IMR-90 (cell line): ENCODE results near the gene KAT14. TPM values are rescaled to one million over a fixed set of nuclear protein-coding genes. Genes with fewer than 3 reads are reported as not detected.

ENCODE experiments used
- ATAC-seq: fragments of 200-7000 bp; cut with Tn5 transposase; 2 replicates; pipeline ENCODE4 v1.9.1; 2020; ENCODE audit warnings: low read depth, mild to moderate bottlenecking, moderate library complexity
- BruUV-seq: library from RNA; stranded (reverse); fragments of 400-500 nt; replicated peaks from 2 replicates; lab custom pipeline; 2021; lab: Mats Ljungman, UMichigan
- CTCF ChIA-PET: fragments of 300-600 bp; formaldehyde crosslinking; extraction: SDS; loops from one replicate; lab custom pipeline; 2021; ENCODE audit warnings: antibody characterized with exemption; lab: Yijun Ruan, JAX
- POLR2A ChIA-PET: fragments of 300-600 bp; sonication (Branson Sonifier 250); formaldehyde crosslinking; loops from one replicate; lab custom pipeline; 2022; ENCODE audit warnings: antibody characterized with exemption; ENCODE audit not compliant: unreplicated experiment; lab: Charles Lee
- DNase-seq: peaks from one replicate; pipeline ENCODE4 v3.0.0; 2013
- H2AFZ ChIP-seq: replicated peaks from 2 replicates; pipeline ENCODE3; 2013; ENCODE audit warnings: low read length, mild to moderate bottlenecking; ENCODE audit not compliant: poor library complexity
- H2AK5ac ChIP-seq: 2 replicates; pipeline ENCODE4 v1.6.1; 2013; ENCODE audit warnings: low read depth, low read length, inconsistent platforms
- H2AK9ac ChIP-seq: replicated peaks from 2 replicates; pipeline ENCODE3; 2013; ENCODE audit warnings: mild to moderate bottlenecking, low read depth, low read length, moderate library complexity; ENCODE audit not compliant: poor library complexity
- H2BK120ac ChIP-seq: 2 replicates; pipeline ENCODE4 v1.6.1; 2013; ENCODE audit warnings: low read depth, low read length, inconsistent platforms
- H2BK15ac ChIP-seq: 3 replicates; pipeline ENCODE4 v1.6.1; 2013; ENCODE audit warnings: low read depth, low read length, inconsistent platforms
- H2BK20ac ChIP-seq: 2 replicates; pipeline ENCODE4 v1.6.1; 2013; ENCODE audit warnings: low read depth, mild to moderate bottlenecking, inconsistent platforms, low read length, moderate library complexity
- H2BK5ac ChIP-seq: 2 replicates; pipeline ENCODE4 v1.6.1; 2013; ENCODE audit warnings: mild to moderate bottlenecking, low read depth, low read length, inconsistent platforms; ENCODE audit not compliant: poor library complexity, severe bottlenecking
- H3K14ac ChIP-seq: replicated peaks from 2 replicates; pipeline ENCODE4 v1.6.1; 2013; ENCODE audit warnings: low read depth, low read length, inconsistent platforms
- H3K18ac ChIP-seq: 2 replicates; pipeline ENCODE4 v1.6.1; 2013; ENCODE audit warnings: low read depth, low read length, control low read depth
- H3K23ac ChIP-seq: 2 replicates; pipeline ENCODE4 v1.6.1; 2013; ENCODE audit warnings: low read depth, low read length, inconsistent platforms
- H3K27ac ChIP-seq: 2 replicates; pipeline ENCODE4 v1.5.1; 2013; ENCODE audit warnings: mild to moderate bottlenecking, control low read depth, low read length; ENCODE audit not compliant: insufficient read depth
- H3K27me3 ChIP-seq: 2 replicates; pipeline ENCODE4 v1.6.1; 2013; ENCODE audit warnings: low read length; ENCODE audit not compliant: control insufficient read depth, insufficient read depth
- H3K36me3 ChIP-seq: 2 replicates; pipeline ENCODE4 v1.6.1; 2013; ENCODE audit warnings: low read length, mixed read lengths; ENCODE audit not compliant: control insufficient read depth, insufficient read depth
- H3K4ac ChIP-seq: 2 replicates; pipeline ENCODE4 v1.6.1; 2013; ENCODE audit warnings: low read depth, low read length, inconsistent platforms
- H3K4me1 ChIP-seq: 2 replicates; pipeline ENCODE4 v1.6.1; 2013; ENCODE audit warnings: low read length, mixed read lengths; ENCODE audit not compliant: control insufficient read depth, insufficient read depth
- H3K4me2 ChIP-seq: 2 replicates; pipeline ENCODE4 v1.6.1; 2013; ENCODE audit warnings: low read depth, mild to moderate bottlenecking, control low read depth, low read length, moderate library complexity
- H3K4me3 ChIP-seq: 2 replicates; pipeline ENCODE4 v1.5.1; 2013; ENCODE audit warnings: low read depth, mild to moderate bottlenecking, control low read depth, low read length, moderate library complexity; ENCODE audit not compliant: insufficient read depth
- H3K56ac ChIP-seq: 2 replicates; pipeline ENCODE4 v1.6.1; 2013; ENCODE audit warnings: low read length, inconsistent platforms; ENCODE audit not compliant: insufficient read depth; ENCODE audit errors: extremely low read depth
- H3K79me1 ChIP-seq, 2 experiments: 2 replicates each; pipeline ENCODE4 v1.6.1; 2013; ENCODE audit warnings: low read length in 2 of 2, inconsistent platforms in 1 of 2, low read depth in 1 of 2
- H3K9ac ChIP-seq: 2 replicates; pipeline ENCODE4 v1.6.1; 2013; ENCODE audit warnings: low read depth, low read length, control low read depth
- H3K9me1 ChIP-seq: 2 replicates; pipeline ENCODE4 v1.6.1; 2013; ENCODE audit warnings: low read length, inconsistent platforms; ENCODE audit not compliant: insufficient read depth
- H3K9me3 ChIP-seq: 2 replicates; pipeline ENCODE4 v1.6.1; 2013; ENCODE audit warnings: low read length; ENCODE audit not compliant: control insufficient read depth, insufficient read depth
- H4K20me1 ChIP-seq: 2 replicates; pipeline ENCODE4 v1.6.1; 2013; ENCODE audit warnings: low read length, inconsistent platforms; ENCODE audit not compliant: insufficient read depth
- H4K5ac ChIP-seq: 2 replicates; pipeline ENCODE4 v1.6.1; 2013; ENCODE audit warnings: mild to moderate bottlenecking, low read depth, low read length, control low read depth
- H4K8ac ChIP-seq, 2 experiments: 2 replicates each; pipeline ENCODE4 v1.6.1; 2013; ENCODE audit warnings: low read depth in 2 of 2, low read length in 2 of 2, control low read depth in 1 of 2, inconsistent platforms in 1 of 2
- H4K91ac ChIP-seq: 2 replicates; pipeline ENCODE4 v1.6.1; 2013; ENCODE audit warnings: low read depth, low read length, inconsistent platforms; ENCODE audit not compliant: insufficient read depth
- FOS ChIP-seq: fragments of 150-350 bp; IDR thresholded peaks from 2 replicates; pipeline ENCODE4 v1.6.1; 2016; ENCODE audit warnings: low read depth, low read length
- MAFK ChIP-seq: IDR thresholded peaks from 2 replicates; pipeline ENCODE4 v1.6.1; 2012; ENCODE audit warnings: low read depth, low read length, improper control_type of control experiment
- MAZ ChIP-seq: IDR thresholded peaks from 2 replicates; pipeline ENCODE4 v1.6.1; 2012; ENCODE audit warnings: low read depth, mild to moderate bottlenecking, low read length, improper control_type of control experiment, moderate library complexity, borderline replicate concordance
- MXI1 ChIP-seq: IDR thresholded peaks from 2 replicates; pipeline ENCODE4 v1.6.1; 2012; ENCODE audit warnings: low read depth, mild to moderate bottlenecking, low read length, moderate library complexity, borderline replicate concordance
- NFE2L2 ChIP-seq: fragments of 150-350 bp; IDR thresholded peaks from 2 replicates; pipeline ENCODE4 v1.6.1; 2016; ENCODE audit warnings: low read depth, mild to moderate bottlenecking, low read length
- RFX5 ChIP-seq: IDR thresholded peaks from 2 replicates; pipeline ENCODE4 v1.8.0; 2012; ENCODE audit warnings: low read depth, mild to moderate bottlenecking, low read length, moderate library complexity
- WGBS, 2 experiments: methylation state at CpG; one replicate each; pipeline versions ENCODE4 v1.1.5 to v1.1.7; 2013; ENCODE audit warnings: missing lambda C conversion rate in 2 of 2; ENCODE audit not compliant: insufficient read length in 1 of 2; ENCODE audit errors: extremely low coverage in 2 of 2; 5-methylcytosine and 5-hydroxymethylcytosine counted together
- dilution Hi-C: fragments of 300-500 bp; cut with HindIII; formaldehyde crosslinking; loops from one replicate; pipeline ENCODE4 v1.14.3; 2018; ENCODE audit warnings: low sequenced_read_pairs; ENCODE audit not compliant: unreplicated experiment
- in situ Hi-C: fragments of 300-500 bp; cut with MboI; formaldehyde crosslinking; loops from 3 replicates; pipeline ENCODE4 v1.14.3; 2019; ENCODE audit warnings: low sequenced_read_pairs, inconsistent platforms, mixed read lengths
- intact Hi-C: fragments of 100-400 bp; cut with micrococcal nuclease; formaldehyde crosslinking; loops from 2 replicates; pipeline ENCODE4 v1.10.0; 2022
- polyA plus RNA-seq, 3 experiments: library from polyadenylated mRNA; depleted of rRNA; stranded (reverse); fragments of >200 nt; gene quantifications; 2 replicates each; pipeline ENCODE4 v1.2.3, GENCODE V29; 2012; ENCODE audit warnings: low replicate concordance in 1 of 3
- total RNA-seq: library from RNA; depleted of rRNA; stranded (reverse); fragments of >200 nt; gene quantifications from 2 replicates; pipeline ENCODE4 v1.2.3, GENCODE V29; 2012
- TF ChIP-seq, protein P1 (sequence below): fragments of 150-350 bp; IDR thresholded peaks from 2 replicates; pipeline ENCODE4 v1.6.1; 2017; ENCODE audit warnings: mild to moderate bottlenecking, antibody characterized with exemption, low read length, low read depth
- TF ChIP-seq, protein P2 (sequence below): conservative IDR thresholded peaks from 2 replicates; pipeline ENCODE4 v1.5.1; 2012; ENCODE audit warnings: mild to moderate bottlenecking, low read depth, low read length, improper control_type of control experiment

KAT14 gene
- total and polyA plus RNA-seq, 2 of the 4 experiments (the other 2 are of a cell fraction) = 6.7 to 12.4 TPM

DNA sequence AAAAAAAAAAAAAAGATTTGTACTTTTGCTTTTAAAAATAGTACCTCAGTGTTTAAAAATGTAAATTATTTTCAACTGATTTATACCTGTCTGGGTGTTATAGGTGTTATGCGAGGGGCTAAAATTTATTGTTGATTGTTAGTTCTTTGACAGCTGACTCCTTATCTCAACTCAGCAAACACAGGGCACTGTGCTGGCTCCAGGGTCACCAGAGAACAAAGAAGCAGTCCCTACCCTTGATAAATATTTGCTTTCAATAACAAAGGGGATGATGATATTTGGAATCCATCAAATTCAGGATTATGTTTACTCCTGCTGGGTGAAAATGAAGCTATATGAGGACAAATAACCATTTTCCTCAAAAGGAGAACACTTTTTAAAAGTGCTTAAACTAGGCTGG, 34.2 kb upstream of the KAT14 start:
- no peak overlapping the region for H3K27ac ChIP-seq
- H4K8ac ChIP-seq = no peak overlapping the region
- no peak overlapping the region for H3K9ac ChIP-seq
- no peak overlapping the region for H3K18ac ChIP-seq
- no peak overlapping the region for H2BK120ac ChIP-seq
- no peaks in the 10 kb centered on the region for H3K36me3 ChIP-seq
- H4K91ac ChIP-seq = no peak overlapping the region
- dilution Hi-C loops = no loop called here
- H3K27me3 ChIP-seq = peaks cover 3% of the 10 kb centered on the region
- H3K9me1 ChIP-seq = no peaks in the 10 kb centered on the region
- H2BK5ac ChIP-seq = no peak overlapping the region
- no peaks in the 10 kb centered on the region for H4K20me1 ChIP-seq
- no peaks in the 10 kb centered on the region for H3K9me3 ChIP-seq
- no peak overlapping the region for H3K23ac ChIP-seq
- no peak overlapping the region for H3K4me2 ChIP-seq
- ChIA-PET CTCF (no interaction called here), POLR2A (no interaction called here)
- no peak overlapping the region for H2AFZ ChIP-seq
- ATAC-seq = no peak
- no peak overlapping the region for H2BK20ac ChIP-seq
- intact Hi-C loops = no loop called here
- H2AK5ac ChIP-seq = no peak overlapping the region
- BruUV-seq = no TSS peak
- no peak overlapping the region for H3K4ac ChIP-seq
- no peak for TF ChIP-seq NFE2L2
- TF ChIP-seq MAFK = no peak
- no peak for TF ChIP-seq RFX5
- TF ChIP-seq, protein P1, sequence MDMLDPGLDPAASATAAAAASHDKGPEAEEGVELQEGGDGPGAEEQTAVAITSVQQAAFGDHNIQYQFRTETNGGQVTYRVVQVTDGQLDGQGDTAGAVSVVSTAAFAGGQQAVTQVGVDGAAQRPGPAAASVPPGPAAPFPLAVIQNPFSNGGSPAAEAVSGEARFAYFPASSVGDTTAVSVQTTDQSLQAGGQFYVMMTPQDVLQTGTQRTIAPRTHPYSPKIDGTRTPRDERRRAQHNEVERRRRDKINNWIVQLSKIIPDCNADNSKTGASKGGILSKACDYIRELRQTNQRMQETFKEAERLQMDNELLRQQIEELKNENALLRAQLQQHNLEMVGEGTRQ = no peak
- TF ChIP-seq, protein P2, sequence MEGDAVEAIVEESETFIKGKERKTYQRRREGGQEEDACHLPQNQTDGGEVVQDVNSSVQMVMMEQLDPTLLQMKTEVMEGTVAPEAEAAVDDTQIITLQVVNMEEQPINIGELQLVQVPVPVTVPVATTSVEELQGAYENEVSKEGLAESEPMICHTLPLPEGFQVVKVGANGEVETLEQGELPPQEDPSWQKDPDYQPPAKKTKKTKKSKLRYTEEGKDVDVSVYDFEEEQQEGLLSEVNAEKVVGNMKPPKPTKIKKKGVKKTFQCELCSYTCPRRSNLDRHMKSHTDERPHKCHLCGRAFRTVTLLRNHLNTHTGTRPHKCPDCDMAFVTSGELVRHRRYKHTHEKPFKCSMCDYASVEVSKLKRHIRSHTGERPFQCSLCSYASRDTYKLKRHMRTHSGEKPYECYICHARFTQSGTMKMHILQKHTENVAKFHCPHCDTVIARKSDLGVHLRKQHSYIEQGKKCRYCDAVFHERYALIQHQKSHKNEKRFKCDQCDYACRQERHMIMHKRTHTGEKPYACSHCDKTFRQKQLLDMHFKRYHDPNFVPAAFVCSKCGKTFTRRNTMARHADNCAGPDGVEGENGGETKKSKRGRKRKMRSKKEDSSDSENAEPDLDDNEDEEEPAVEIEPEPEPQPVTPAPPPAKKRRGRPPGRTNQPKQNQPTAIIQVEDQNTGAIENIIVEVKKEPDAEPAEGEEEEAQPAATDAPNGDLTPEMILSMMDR = no peak
- no peak for TF ChIP-seq MXI1
- no peak for TF ChIP-seq FOS
- TF ChIP-seq MAZ = no peak
- H2AK9ac ChIP-seq = no peak overlapping the region
- no peak overlapping the region for H3K4me3 ChIP-seq
- no peak for DNase-seq
- no peak overlapping the region for H3K14ac ChIP-seq
- H4K5ac ChIP-seq = no peak overlapping the region
- in situ Hi-C loops = no loop called here
- H2BK15ac ChIP-seq = no peak overlapping the region
- no peaks in the 10 kb centered on the region for H3K79me1 ChIP-seq
- no CpG with 5 or more reads among the region's 1 CpG for WGBS, 2 experiments
- H3K56ac ChIP-seq = no peak overlapping the region
- H3K4me1 ChIP-seq = no peaks in the 10 kb centered on the region
